ENCODE measurements around the gene ROR2.
A peak's percentile ranks its signal among the peaks of the same experiment; 100 is the strongest.

ROR2 gene

DNA sequence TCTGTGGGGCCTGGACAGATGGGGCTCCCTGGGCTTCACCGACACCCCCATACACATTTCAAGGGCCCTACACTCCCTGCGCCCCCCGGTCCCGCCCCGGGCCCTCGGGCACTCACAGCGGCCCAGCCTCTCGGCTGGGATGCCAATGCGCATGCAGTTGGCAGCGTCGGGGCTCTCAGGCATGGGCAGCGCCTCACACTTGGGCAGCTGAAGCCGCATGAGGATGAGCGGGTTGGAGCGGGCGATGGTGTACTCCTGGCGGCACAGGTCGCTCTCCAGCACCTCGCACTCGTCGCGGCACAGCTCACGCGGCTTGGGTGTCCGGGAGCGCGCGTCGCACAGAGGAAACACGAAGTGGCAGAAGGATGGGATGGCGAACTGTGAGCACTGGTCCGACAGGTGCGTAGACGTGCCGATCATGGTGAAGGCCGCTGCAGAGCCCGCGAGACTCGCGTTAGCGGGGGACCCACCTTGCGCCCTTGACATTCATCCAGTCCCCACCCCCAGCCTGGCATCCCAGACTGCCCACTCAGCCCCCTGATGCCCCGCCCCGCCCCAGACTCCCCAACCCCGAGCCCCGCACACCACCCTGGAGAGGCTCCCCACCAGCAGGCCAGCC lies 216.9 kb downstream of the ROR2 start:
- DNase-seq (no peak), ATAC-seq (replicated peaks) (no peak)
- Mint-ChIP-seq H3K4me1 (peaks cover 3 to 4% of the 10 kb centered on the region in 2 donors), H3K9me3 (no peaks in the 10 kb centered on the region), H3K4me3 (no peak overlapping the region), H3K27me3 (peaks cover 17 to 42% of the 10 kb centered on the region in 2 donors), H3K27ac (no peak overlapping the region), H3K36me3 (no peaks in the 10 kb centered on the region)

DNA sequence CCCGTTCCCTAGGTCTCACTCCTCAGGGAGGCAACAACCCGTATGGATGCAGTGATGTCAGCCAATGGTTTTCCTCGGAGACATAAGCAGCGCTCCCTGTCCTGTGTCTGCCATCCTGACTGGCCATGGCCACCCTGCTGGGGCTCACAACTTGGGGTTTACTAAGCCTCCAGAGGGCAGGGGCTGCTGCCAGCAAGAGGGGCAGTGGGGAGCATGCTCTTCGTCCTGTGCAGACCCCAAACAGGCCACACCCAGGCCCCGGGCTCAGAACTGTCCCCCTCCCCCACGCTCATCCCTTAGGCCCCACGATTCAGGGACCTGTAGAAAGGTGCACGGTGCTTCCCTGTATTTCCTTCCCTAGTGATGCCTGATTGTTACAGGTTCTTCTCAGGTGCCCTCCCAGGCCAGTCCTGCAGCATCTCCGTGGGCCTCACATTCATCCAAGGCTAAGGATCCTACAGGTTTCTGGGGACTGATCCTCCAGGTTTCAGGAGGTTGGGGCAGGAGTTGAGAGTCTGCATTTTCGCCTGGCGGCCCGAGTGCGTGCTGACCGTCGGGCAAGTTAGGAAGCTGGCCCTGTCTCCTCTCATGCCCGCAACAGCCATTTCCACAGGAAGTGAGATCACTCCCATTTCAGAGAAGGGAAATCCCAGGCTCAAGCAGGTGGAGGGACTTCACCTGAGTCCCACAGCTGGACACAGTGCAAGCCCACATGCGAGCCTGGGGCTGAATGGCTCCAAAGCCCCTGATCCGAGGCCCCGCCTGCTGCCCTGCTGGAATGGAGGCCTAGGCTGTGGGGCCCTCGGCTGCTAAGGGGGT lies 217.6 kb downstream of the ROR2 start:
- H3K36me3 Mint-ChIP-seq, result no peaks in the 10 kb centered on the region
- ATAC-seq (replicated peaks), result peak in 1 of 2 donors; percentile 33
- H3K4me1 Mint-ChIP-seq, result peaks cover 5 to 6% of the 10 kb centered on the region in 2 donors

DNA sequence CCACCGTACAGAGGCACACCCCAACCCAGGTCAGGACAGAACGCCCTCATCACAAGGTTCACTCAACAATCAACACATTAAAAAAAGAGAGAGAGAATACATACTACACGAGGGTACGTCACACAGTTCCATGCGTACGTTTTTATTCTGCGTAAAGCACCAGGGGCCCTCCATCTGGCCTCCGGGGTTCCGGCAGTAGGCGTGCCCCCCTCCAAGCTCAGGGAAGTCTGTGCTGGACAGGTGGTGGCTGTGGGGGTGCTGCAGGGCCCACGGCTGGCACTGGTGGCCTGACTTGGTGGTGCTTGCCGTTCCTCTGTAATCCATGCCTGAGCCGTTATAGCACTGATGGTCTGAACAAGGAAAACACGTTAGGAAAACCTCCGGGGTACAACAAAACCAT lies 219.2 kb downstream of the ROR2 start:
- no peaks in the 10 kb centered on the region for H3K36me3 Mint-ChIP-seq
- no peak overlapping the region for H3K27ac Mint-ChIP-seq

More for the DNA sequence above, 217.6 kb downstream of the ROR2 start:
- no peak for DNase-seq
- peaks cover 16 to 34% of the 10 kb centered on the region in 2 donors for H3K27me3 Mint-ChIP-seq
- peak overlapping the region; percentile 59 for H3K27ac Mint-ChIP-seq
- H3K4me3 Mint-ChIP-seq, result no peak overlapping the region
- no peaks in the 10 kb centered on the region for H3K9me3 Mint-ChIP-seq

DNA sequence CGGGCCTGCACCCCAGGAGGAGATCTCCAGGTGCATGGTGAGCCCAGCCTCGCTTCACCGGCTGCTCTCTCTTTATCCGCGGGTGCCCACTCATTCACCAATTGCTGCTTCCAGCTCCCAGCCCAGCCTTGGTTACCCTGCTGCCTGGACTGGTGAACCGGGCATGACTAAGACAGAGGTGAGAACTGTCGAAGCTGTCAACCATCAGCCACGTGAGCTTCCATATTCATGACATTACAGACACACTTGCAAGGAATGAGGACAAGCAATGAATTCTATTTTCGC lies 220.5 kb downstream of the ROR2 start:
- Mint-ChIP-seq H3K4me1 (peaks cover 12 to 25% of the 10 kb centered on the region in 2 donors), H3K27me3 (peaks cover 5 to 8% of the 10 kb centered on the region in 2 donors), H3K36me3 (no peaks in the 10 kb centered on the region), H3K4me3 (no peak overlapping the region), H3K27ac (no peak overlapping the region), H3K9me3 (no peaks in the 10 kb centered on the region)
- DNase-seq (no peak), ATAC-seq (replicated peaks) (no peak)

More for the DNA sequence above, 219.2 kb downstream of the ROR2 start:
- no peak for DNase-seq
- no peak for ATAC-seq (replicated peaks)
- Mint-ChIP-seq H3K4me3 (no peak overlapping the region), H3K9me3 (no peaks in the 10 kb centered on the region), H3K27me3 (peaks cover 7 to 18% of the 10 kb centered on the region in 2 donors), H3K4me1 (peaks cover 10 to 19% of the 10 kb centered on the region in 2 donors)

DNA sequence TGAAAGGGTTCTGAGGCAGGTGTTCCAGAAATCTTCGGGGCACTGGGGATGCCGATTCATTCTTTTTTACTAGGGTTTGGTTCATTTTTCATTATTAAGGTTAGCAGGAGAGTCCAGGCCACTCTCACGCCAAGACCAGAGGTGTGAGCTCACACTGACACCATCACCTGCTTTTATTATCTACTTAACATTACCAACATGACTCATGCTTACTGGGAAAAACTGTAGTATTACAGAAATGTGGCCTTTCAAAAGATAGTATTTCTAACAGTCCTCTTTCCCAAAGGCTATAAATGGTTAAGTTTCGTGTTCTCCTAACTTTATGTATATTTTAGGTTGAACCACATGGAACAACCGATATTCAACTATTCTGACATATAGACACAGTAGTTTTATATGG lies 222.1 kb downstream of the ROR2 start:
- H3K9me3 Mint-ChIP-seq, result no peaks in the 10 kb centered on the region
- H3K36me3 Mint-ChIP-seq, result no peaks in the 10 kb centered on the region
- peaks cover 0 to 3% of the 10 kb centered on the region in 2 donors for H3K27me3 Mint-ChIP-seq
- peaks cover 14 to 21% of the 10 kb centered on the region in 2 donors for H3K4me1 Mint-ChIP-seq
- DNase-seq, result no peak
- H3K27ac Mint-ChIP-seq, result no peak overlapping the region
- no peak for ATAC-seq (replicated peaks)
- H3K4me3 Mint-ChIP-seq, result no peak overlapping the region

DNA sequence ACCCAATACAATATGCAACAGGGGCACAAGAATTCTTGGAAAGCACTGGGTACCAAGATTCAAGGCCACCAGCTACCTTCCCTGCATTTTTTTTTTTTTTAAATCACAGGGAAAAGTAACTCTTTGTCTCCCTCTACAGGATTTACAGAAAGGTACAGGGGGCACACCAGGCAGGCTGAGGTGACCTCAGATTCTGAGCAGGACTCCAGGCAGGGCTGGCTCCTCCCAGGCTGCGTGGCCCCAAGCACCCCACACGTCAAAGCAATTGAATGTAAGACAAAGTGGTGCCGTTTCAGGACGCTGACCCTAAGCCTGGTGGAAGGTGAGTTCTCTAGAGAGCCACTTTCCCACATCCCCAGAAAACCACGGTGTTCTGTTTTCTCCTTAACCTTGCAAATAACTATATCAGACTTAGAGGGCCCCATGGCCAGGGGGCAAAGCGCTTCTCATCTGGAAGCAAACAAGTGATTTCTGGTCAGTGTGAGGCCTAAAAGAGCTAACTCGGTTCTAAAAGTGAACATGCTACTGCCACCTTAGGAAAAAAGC lies 222.6 kb downstream of the ROR2 start:
- H3K27ac Mint-ChIP-seq, result peak overlapping the region; percentile 81
- H3K9me3 Mint-ChIP-seq, result no peaks in the 10 kb centered on the region
- H3K4me1 Mint-ChIP-seq, result peaks cover 13 to 24% of the 10 kb centered on the region in 2 donors
- DNase-seq (peak; percentile 47), ATAC-seq (replicated peaks) (peak; percentile 97 to 99)
- no peak overlapping the region for H3K4me3 Mint-ChIP-seq
- H3K27me3 Mint-ChIP-seq, result peaks cover 0 to 3% of the 10 kb centered on the region in 2 donors
- no peaks in the 10 kb centered on the region for H3K36me3 Mint-ChIP-seq

DNA sequence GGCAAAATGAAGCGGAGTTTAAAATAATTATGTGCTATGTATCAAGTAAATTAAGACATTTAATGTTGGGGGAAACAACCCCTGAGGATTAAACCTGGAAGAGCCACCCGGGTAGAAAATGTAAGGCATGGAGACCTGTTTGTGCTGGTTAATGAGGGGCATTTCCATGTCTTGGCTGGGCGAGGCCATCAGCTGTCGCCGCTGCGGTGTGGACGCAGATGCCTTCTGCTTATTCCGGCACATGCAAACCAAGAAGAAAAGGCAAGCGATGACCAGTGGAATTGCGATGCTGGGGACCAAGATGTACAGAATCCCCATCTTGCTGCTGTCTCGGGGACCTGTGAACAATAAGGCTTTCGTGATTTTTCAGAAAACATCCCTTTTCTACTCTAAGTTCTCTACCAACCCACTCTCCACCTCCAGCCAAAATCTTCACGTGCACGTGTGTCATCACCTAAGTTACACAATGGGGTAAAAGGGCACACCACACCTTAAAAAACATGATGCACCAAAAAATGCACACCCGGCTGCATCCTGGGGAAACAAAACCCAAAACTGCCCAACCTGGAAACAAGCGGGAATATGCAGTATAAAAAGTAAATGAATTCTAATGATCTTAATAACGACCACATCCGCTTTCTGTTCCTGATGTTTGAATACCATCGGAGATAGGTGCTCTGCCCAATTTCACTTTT lies 223.5 kb downstream of the ROR2 start:
- ATAC-seq (replicated peaks) (no peak), DNase-seq (no peak)
- Mint-ChIP-seq H3K27me3 (peaks cover 0 to 3% of the 10 kb centered on the region in 2 donors), H3K4me3 (no peak overlapping the region), H3K36me3 (no peaks in the 10 kb centered on the region), H3K4me1 (peaks cover 18 to 32% of the 10 kb centered on the region in 2 donors), H3K9me3 (no peaks in the 10 kb centered on the region), H3K27ac (no peak overlapping the region)

DNA sequence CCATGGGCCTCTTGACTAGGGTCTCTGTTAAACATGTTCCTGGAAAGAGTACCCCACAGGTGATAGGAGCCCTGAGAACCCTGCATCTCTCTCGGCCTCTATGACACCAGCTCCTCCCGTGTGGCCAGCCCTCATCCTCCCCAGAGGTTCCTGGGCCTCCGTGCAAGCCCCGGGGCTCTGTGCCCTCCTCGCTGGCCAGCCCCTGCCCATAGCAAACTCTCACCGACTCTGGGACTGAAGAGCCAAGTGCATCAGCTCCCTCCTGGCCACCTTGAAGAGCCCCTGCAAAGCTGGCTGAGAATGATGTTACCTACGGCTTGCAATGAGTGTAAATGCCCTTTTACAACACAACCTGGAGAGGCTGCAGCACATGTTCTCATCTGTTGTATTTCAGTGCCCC lies 224.4 kb downstream of the ROR2 start:
- H3K27ac Mint-ChIP-seq, result peak overlapping the region; percentile 14
- H3K9me3 Mint-ChIP-seq, result no peaks in the 10 kb centered on the region
- H3K4me1 Mint-ChIP-seq, result peaks cover 21 to 41% of the 10 kb centered on the region in 2 donors
- no peak for DNase-seq
- no peak for ATAC-seq (replicated peaks)
- H3K36me3 Mint-ChIP-seq, result no peaks in the 10 kb centered on the region
- peaks cover 0 to 3% of the 10 kb centered on the region in 2 donors for H3K27me3 Mint-ChIP-seq
- H3K4me3 Mint-ChIP-seq, result no peak overlapping the region

DNA sequence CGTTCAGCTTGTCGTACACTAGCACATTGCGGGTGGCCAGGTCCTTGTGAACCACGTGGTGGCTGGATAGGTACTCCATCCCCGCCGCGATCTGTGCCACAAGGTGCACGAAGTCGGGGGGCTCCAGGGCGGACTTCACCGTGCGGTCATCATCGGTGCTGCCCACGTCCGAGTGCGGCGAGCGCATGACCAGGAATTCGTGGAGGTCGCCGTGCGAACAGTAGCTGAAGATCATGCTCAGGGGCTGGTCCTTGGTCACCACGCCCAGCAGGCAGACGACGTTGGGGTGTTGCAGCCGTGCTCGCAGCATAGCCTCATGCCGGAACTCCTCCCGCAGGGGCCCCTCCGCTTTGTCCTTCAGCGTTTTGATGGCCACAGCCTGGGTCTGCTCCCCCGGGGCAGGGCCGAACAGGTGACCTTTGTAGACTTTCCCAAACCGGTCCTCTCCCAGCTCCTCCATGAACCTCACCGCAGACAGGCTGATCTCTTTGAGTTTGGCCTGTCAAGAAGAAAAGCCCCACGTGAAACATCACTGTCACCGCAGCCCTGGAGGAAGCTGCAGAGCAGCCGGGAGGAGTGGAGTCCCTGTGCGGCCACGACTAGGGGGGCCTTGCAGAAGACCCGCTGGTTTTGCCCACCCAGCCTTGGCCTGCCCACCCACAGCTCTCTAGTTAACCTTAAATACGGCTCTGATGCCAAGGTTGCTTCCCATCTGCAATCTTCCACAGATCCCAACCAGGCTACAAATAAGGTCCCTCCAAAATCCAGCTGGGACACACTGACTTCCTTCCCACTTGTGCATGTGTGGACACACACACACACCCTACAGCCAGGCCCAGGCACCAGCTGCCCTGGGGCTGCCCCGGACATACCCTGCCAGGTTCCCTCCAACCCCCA lies 225.2 kb downstream of the ROR2 start:
- Mint-ChIP-seq H3K4me1 (peaks cover 29 to 49% of the 10 kb centered on the region in 2 donors), H3K4me3 (no peak overlapping the region), H3K36me3 (no peaks in the 10 kb centered on the region), H3K27ac (peak overlapping the region; percentile 47), H3K27me3 (peaks cover 0 to 3% of the 10 kb centered on the region in 2 donors), H3K9me3 (no peaks in the 10 kb centered on the region)
- DNase-seq (no peak), ATAC-seq (replicated peaks) (no peak)

DNA sequence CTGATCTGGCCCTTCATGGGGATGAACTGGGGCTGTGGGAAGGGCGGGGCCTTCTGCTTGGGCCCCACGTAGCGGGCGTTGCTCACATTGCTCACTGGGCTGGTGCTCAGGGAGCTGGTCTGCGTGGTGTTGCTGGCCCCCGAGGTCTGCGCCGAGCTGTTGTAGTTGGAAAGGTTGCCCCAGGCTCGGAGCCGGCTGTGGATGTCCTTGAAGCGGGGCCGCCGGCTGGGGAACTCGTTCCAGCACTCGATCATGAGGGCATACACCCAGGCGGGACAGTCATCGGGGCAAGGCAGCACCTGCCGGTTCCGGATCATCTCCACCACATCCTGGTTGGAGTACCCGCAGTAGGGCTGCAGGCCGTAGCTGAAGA lies 226.0 kb downstream of the ROR2 start:
- Mint-ChIP-seq H3K9me3 (no peaks in the 10 kb centered on the region), H3K4me1 (peaks cover 37 to 57% of the 10 kb centered on the region in 2 donors), H3K27ac (peak overlapping the region; percentile 38), H3K36me3 (no peaks in the 10 kb centered on the region), H3K27me3 (peaks cover 0 to 3% of the 10 kb centered on the region in 2 donors), H3K4me3 (no peak overlapping the region)
- DNase-seq (no peak), ATAC-seq (replicated peaks) (no peak)

DNA sequence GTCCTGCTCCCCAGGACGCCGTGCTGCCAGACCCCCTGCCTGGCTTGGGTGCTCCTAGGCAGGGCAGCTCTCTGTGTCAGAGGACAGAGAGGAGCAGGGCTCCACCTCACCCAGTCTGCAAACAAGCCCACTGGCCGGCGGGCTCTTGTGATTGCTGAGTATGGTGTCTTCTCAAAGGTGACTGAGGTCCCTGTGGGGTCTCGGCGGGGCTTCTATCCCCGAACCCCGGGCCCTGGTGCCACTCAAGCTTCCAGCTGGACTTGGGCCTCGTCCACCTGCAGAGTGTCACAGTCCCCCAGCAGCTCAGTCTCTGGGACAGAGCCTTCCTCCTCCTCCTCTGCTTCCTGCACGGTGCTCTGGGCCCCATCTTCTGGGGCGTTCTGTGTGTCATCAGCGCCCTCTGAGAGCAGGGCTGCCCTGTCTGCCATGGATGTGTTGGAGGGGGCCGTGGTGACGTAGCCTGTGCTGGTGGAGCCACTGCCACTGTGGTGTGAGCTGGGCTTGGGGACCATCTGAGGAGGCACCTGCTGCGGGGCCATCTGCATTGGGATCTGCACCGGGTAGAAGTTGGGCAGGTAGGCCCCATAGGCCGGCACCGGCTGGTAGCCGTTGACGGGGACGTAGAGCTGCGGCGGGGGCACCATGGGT lies 226.5 kb downstream of the ROR2 start:
- no peak for ATAC-seq (replicated peaks)
- peaks cover 0 to 3% of the 10 kb centered on the region in 2 donors for H3K27me3 Mint-ChIP-seq
- no peak overlapping the region for H3K4me3 Mint-ChIP-seq
- H3K4me1 Mint-ChIP-seq, result peaks cover 38 to 60% of the 10 kb centered on the region in 2 donors
- DNase-seq, result no peak
- no peaks in the 10 kb centered on the region for H3K9me3 Mint-ChIP-seq
- H3K36me3 Mint-ChIP-seq, result no peaks in the 10 kb centered on the region
- peak overlapping the region; percentile 80 for H3K27ac Mint-ChIP-seq

DNA sequence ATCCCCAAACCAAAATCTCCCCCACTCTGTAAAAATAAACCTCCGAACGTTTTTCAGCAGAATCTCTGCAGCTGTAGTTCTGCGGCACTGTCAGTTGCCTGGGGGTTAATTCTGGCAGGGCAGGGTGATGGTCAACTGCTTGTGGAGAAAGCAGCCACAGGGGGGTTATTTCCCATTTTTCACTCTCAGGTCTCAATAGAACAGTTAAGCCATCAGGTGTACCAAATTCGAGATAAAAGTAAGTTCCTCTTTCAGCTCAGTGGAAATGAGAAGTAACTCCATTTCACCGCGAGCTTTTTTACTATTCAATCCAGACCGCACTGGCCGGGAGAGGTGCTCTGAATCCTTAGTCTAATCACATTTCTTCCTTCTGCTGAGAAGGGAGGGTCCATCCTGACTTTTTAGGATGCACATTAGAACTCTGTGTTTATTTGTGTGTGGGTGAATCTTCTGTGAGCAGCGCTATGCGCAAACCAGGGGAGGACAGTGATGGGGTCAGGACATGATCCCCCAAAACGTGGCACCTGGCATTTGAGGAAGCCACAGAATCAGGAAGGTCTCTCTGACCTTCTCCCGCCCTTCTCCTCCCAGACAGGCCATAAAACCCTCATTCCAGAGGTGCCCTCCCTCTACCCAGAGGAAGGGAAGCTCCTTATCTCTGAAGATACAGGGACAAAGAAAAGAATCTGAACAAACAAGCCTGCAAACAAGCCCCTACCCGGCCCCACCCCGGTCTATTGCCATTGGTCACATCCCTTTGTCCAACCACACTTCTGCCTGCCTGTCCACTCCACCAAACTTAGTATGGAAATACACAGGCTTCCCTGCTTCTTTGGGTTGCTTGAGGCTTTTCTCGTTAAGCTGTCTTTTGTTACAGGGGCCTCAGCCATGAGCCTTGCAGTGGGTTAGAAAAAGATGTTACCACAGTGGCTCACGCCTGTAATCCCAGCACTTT lies 229.0 kb downstream of the ROR2 start:
- Mint-ChIP-seq H3K4me3 (peak overlapping the region; percentile 39 to 53), H3K36me3 (peaks cover 7 to 18% of the 10 kb centered on the region in 2 donors), H3K27me3 (peaks cover 0 to 14% of the 10 kb centered on the region in 2 donors), H3K4me1 (peaks cover 39 to 57% of the 10 kb centered on the region in 2 donors), H3K9me3 (peaks cover 6 to 7% of the 10 kb centered on the region in 2 donors), H3K27ac (peak overlapping the region; percentile 89)
- peak; percentile 80 for DNase-seq
- ATAC-seq (replicated peaks), result peak; percentile 96 to 97

Data from stimulated activated naive B cell treated with anti-CD40 and anti-IgM and Interleukin-4, amounts not matched to agents 10 μg/mL and 1 μg/mL and 100 μg/mL, for 72 hours (primary cell).